Suprapubic skin (tissue), 4 donors: ENCODE results near the gene PSMD2.

Experiments
- EP300 ChIP-seq: sonication (generic); formaldehyde crosslinking; IDR thresholded peaks from one replicate; pipeline ENCODE4 v1.6.1; 2017; ENCODE audit warnings: antibody characterized with exemption
- POLR2AphosphoS5 ChIP-seq, 3 donors: sonication (generic); formaldehyde crosslinking; IDR thresholded peaks; one replicate each; pipeline ENCODE4 v1.6.1; 2017; ENCODE audit warnings: antibody characterized with exemption in 3 of 3
- TF ChIP-seq, protein P1 (sequence below), 2 donors: fragments of 200-600 bp in 1 of 2; fragments of 450-650 bp in 1 of 2; sonication (generic) in 1 of 2; IDR thresholded peaks; one replicate each; pipeline ENCODE4 v1.5.1; 2016 to 2019; ENCODE audit warnings: antibody characterized with exemption in 2 of 2, mild to moderate bottlenecking in 1 of 2, moderate library complexity in 1 of 2

DNA sequence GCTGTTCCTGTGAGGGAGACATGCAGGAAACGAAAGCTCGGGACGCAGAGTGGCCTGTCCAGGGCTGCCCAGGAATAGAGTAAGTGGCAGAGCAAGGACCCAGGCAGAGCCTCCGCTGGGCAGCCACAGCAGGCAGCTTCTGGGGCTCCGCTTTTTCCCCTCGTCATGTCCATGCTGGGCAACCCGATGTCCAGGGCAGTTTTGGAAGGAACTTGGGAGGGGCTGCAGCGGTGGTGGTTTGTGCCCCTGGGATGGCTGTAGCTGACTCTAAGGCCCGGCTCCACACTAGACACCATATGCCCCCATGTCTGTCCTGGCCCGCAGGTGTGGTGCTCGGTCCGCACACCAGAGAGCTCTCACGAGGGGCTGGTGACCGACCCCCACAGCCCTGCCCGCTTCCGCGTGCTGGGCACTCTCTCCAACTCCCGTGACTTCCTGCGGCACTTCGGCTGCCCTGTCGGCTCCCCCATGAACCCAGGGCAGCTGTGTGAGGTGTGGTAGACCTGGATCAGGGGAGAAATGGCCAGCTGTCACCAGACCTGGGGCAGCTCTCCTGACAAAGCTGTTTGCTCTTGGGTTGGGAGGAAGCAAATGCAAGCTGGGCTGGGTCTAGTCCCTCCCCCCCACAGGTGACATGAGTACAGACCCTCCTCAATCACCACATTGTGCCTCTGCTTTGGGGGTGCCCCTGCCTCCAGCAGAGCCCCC lies 7.1 kb upstream of the PSMD2 start:
- TF ChIP-seq, protein P1, sequence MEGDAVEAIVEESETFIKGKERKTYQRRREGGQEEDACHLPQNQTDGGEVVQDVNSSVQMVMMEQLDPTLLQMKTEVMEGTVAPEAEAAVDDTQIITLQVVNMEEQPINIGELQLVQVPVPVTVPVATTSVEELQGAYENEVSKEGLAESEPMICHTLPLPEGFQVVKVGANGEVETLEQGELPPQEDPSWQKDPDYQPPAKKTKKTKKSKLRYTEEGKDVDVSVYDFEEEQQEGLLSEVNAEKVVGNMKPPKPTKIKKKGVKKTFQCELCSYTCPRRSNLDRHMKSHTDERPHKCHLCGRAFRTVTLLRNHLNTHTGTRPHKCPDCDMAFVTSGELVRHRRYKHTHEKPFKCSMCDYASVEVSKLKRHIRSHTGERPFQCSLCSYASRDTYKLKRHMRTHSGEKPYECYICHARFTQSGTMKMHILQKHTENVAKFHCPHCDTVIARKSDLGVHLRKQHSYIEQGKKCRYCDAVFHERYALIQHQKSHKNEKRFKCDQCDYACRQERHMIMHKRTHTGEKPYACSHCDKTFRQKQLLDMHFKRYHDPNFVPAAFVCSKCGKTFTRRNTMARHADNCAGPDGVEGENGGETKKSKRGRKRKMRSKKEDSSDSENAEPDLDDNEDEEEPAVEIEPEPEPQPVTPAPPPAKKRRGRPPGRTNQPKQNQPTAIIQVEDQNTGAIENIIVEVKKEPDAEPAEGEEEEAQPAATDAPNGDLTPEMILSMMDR (IDR thresholded peaks at IDR 0.05), result no peak
- no peak for TF ChIP-seq EP300
- no peak for TF ChIP-seq POLR2AphosphoS5 (IDR thresholded peaks at IDR 0.05)
